AG09309 (cell line): ENCODE results near the gene POLE3.
A peak's percentile ranks its signal among the peaks of the same experiment; 100 is the strongest.

Experiments
- DNase-seq: peaks from one replicate; pipeline ENCODE4 v3.0.0-alpha.2; 2010; ENCODE audit warnings: low read depth
- H3K4me3 ChIP-seq: 2 replicates; pipeline ENCODE4 v1.5.1; 2011; ENCODE audit warnings: mild to moderate bottlenecking, low read depth, low read length, moderate library complexity; ENCODE audit not compliant: control insufficient read depth
- TF ChIP-seq, protein P1 (sequence below): IDR thresholded peaks from 2 replicates; pipeline ENCODE4 v1.5.1; 2011; ENCODE audit warnings: mild to moderate bottlenecking, low read depth, low read length, inconsistent platforms; ENCODE audit not compliant: insufficient read depth, control insufficient read depth; ENCODE audit errors: missing control alignments

Gene POLE3

GRCh38 chr9:113403646-113404045 lies 6.8 kb downstream of the POLE3 start:
- no peak for DNase-seq

DNA sequence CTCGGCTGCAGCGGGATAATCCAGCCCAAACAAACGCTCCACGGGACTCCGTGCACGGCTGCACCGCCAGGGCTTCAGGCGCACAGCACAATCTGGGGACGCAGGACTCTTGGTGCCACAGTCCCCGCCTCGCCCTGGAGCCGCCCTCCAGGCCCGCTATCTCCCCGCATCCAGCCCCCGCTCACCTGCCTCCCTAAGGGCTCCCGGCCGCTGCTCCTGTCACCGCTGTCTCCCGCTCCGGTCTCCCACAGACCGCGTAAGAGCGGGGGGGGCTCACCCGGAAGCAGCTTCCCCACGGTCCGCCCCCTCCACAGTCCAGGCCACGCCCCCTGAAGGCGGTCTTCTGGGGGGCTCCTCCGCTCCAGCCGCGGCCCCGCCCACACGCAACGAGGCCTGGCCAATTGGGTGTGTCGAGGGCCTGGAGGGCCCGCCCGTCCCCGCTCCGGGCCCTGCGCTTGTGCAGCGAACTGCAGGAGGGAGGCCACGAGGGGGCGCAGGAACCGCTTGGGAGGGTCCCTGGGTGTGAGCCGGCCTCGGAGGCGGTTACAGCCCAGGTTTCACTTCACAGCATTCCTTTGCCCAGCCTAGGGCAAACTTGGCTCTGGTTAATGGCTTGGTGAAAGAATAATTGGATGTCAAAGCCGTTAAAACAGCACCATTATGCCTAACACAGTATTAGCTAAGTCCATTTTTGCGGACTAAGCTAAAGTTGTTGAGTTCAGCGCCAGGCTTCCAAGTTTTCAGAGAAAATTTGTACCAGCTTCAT lies 9.3 kb downstream of the POLE3 start, which contains the start of gene ALAD:
ALAD (minus strand) TSS at position 258 of the 766 bp plus-strand sequence. CDS start 7,725 bp downstream, outside the sequence.
- TF ChIP-seq, protein P1, sequence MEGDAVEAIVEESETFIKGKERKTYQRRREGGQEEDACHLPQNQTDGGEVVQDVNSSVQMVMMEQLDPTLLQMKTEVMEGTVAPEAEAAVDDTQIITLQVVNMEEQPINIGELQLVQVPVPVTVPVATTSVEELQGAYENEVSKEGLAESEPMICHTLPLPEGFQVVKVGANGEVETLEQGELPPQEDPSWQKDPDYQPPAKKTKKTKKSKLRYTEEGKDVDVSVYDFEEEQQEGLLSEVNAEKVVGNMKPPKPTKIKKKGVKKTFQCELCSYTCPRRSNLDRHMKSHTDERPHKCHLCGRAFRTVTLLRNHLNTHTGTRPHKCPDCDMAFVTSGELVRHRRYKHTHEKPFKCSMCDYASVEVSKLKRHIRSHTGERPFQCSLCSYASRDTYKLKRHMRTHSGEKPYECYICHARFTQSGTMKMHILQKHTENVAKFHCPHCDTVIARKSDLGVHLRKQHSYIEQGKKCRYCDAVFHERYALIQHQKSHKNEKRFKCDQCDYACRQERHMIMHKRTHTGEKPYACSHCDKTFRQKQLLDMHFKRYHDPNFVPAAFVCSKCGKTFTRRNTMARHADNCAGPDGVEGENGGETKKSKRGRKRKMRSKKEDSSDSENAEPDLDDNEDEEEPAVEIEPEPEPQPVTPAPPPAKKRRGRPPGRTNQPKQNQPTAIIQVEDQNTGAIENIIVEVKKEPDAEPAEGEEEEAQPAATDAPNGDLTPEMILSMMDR: peak; percentile 94
- H3K4me3 ChIP-seq: peak within 1 kb of the TSS; percentile 68
- DNase-seq: peak; percentile 91

More at GRCh38 chr9:113403646-113404045, 6.8 kb downstream of the POLE3 start:
- TF ChIP-seq, protein P1: no peak
- H3K4me3 ChIP-seq: no peak overlapping the region

- no peak overlapping the region for H3K4me3 ChIP-seq
- no peak for DNase-seq
These were observed 10.8 kb downstream of the POLE3 start for GRCh38 chr9:113399646-113400200.

DNA sequence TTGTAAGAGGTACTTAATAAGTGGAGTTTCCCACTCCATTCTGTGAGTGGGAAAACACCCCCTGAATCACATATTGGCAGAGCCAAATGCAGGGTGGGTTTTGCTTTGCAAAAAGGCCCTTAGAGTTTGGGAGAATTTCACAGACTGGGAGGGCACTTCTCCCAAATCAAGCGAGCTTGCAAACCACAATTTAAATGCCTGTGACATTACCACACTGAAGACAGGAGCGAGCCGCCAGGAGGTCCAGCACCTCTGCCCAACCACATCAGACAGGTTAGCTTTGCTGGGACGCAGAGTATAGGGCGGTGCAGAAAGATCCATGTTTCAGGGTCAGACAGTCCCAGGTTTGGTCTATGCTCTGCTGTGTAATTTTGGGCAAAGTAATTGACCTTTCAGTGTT lies 11.7 kb downstream of the POLE3 start:
- no peak overlapping the region for H3K4me3 ChIP-seq
- no peak for DNase-seq
- TF ChIP-seq, protein P1: no peak

More at GRCh38 chr9:113399646-113400200, 10.8 kb downstream of the POLE3 start:
- TF ChIP-seq, protein P1: no peak

DNA sequence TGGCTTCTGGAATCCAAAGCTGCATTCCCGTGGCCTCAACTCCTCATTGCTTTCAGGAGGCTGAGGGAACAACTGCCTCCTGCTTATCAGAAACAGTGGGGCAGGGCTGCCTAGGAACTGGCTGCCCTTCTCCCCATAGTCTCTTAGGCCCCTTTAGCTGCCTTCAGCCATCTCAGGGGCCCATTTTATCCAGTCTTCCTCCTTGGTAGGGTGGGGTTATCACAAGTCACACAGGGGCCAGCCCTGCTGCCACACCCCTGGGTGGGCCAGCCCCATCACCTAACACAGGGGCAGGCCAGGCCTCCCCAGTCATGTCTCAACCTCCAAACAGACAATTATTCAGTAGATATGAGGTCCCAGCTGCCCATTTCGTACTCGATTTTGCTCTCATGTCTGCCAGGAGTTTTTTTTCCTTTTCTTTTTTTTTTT lies 13.3 kb downstream of the POLE3 start:
- H3K4me3 ChIP-seq: no peak overlapping the region
- DNase-seq: no peak
- TF ChIP-seq, protein P1: no peak

- DNase-seq: no peak
- TF ChIP-seq, protein P1: no peak
- H3K4me3 ChIP-seq: no peak overlapping the region
These were observed 15.2 kb downstream of the POLE3 start for GRCh38 chr9:113395000-113395861.
